Tibial nerve (tissue), 3 donors: Measurements from ENCODE around the gene DMXL2.

Experiments
- CTCF ChIP-seq, 5 experiments: fragments of 200-600 bp in 3 of 5; fragments of 450-650 bp in 2 of 5; sonication (generic) in 3 of 5; IDR thresholded peaks; one replicate each; pipeline ENCODE4 v1.5.1; 2016 to 2019; ENCODE audit warnings: antibody characterized with exemption in 5 of 5, mild to moderate bottlenecking in 3 of 5, moderate library complexity in 2 of 5
- POLR2A ChIP-seq, 2 donors: fragments of 450-650 bp; IDR thresholded peaks; one replicate each; pipeline ENCODE4 v1.6.1; 2017; ENCODE audit warnings: antibody characterized with exemption in 2 of 2, mild to moderate bottlenecking in 2 of 2, moderate library complexity in 2 of 2

GRCh38 chr15:51613951-51614350 lies 8.6 kb downstream of the DMXL2 start:
- TF ChIP-seq CTCF (IDR thresholded peaks at IDR 0.05) (no peak), POLR2A (IDR thresholded peaks at IDR 0.05) (no peak)
